ENCODE data around the gene TACC2. TPM values are rescaled to one million over a fixed set of nuclear protein-coding genes. Genes with fewer than 3 reads are reported as not detected.

Gene TACC2
- total RNA-seq, 4 donors from 2014 or later: 11.5 to 73.0 (median 14.5) TPM

DNA sequence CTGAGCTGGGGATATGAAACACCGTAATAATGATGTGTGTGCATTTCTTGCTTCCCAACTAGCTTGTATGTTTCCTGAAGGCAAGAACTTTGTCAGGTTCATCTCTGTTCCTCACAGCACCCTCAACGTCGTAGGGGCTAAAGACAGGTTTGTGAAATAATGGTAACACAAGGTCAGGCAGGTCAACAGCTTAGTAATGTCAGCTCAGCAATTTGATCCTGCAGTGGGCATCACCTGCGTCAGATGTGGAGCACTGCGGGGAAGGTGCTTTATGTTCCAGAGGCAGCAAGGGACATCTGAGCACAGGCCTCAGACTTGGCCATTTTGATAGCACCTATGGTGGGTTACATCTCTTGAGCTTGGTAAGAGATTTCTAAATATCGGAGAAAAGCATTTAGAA is 230.4 kb downstream of the TACC2 start:
- no peaks in the 10 kb centered on the region for H3K36me3 ChIP-seq
- H3K27me3 ChIP-seq: no peaks in the 10 kb centered on the region
- H3K27ac ChIP-seq: no peak overlapping the region
- H3K4me3 ChIP-seq: no peak overlapping the region
- TF ChIP-seq, protein P1, sequence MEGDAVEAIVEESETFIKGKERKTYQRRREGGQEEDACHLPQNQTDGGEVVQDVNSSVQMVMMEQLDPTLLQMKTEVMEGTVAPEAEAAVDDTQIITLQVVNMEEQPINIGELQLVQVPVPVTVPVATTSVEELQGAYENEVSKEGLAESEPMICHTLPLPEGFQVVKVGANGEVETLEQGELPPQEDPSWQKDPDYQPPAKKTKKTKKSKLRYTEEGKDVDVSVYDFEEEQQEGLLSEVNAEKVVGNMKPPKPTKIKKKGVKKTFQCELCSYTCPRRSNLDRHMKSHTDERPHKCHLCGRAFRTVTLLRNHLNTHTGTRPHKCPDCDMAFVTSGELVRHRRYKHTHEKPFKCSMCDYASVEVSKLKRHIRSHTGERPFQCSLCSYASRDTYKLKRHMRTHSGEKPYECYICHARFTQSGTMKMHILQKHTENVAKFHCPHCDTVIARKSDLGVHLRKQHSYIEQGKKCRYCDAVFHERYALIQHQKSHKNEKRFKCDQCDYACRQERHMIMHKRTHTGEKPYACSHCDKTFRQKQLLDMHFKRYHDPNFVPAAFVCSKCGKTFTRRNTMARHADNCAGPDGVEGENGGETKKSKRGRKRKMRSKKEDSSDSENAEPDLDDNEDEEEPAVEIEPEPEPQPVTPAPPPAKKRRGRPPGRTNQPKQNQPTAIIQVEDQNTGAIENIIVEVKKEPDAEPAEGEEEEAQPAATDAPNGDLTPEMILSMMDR (IDR thresholded peaks at IDR 0.05): no peak
- no peak for TF ChIP-seq POLR2A (IDR thresholded peaks at IDR 0.05)
- no peaks in the 10 kb centered on the region for H3K4me1 ChIP-seq
- H3K9me3 ChIP-seq: no peaks in the 10 kb centered on the region
- intact Hi-C loops (cut with DNase I; ENCODE audit: low total_unique reads): no loop called here
- no peak for DNase-seq

DNA sequence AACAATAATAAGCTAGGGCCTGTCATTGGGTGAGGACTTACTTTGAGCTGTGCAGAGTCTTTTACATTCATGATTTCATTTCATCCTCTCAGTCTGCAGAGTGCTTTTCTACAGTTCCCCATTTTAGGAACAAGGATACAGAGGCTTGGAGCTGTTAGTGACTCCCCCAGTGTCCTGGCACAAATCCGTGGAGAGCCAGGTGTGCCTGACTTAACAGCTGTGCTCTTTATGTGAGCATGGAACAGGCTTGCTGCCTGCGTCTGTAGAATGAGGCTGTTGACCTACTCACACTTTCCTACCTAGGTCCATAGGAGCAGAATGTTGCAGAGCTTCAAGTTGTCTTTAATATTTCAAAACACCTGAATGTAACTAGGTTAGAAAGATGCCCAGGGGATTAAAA is 231.8 kb downstream of the TACC2 start:
- no peak for DNase-seq
- Histone ChIP-seq H3K27ac (no peak overlapping the region), H3K4me1 (no peaks in the 10 kb centered on the region), H3K4me3 (no peak overlapping the region), H3K9me3 (no peaks in the 10 kb centered on the region), H3K36me3 (no peaks in the 10 kb centered on the region), H3K27me3 (no peaks in the 10 kb centered on the region)
- intact Hi-C loops (cut with DNase I; ENCODE audit: low total_unique reads): no loop called here
- TF ChIP-seq POLR2A (IDR thresholded peaks at IDR 0.05): no peak
- TF ChIP-seq, protein P1 (IDR thresholded peaks at IDR 0.05): no peak

DNA sequence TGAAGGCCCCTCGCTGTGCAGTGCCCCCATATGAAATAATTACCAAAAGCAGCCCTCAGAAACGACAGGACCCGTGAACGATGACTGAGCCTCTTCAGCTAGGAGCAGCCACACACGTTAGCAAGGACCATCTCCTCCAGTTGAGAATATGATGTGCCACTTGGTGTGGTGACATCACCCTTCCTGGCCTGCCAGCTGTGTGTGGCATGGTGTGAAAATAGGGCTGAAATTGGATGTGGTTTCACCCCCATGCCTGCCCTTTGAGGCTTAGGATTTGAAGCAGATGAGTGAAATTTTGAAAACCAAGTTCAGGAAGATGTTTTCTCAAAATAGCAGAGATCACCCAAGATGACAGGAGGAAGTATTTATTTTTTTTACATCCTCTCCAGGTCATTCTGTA is 233.0 kb downstream of the TACC2 start:
- Histone ChIP-seq H3K4me1 (no peaks in the 10 kb centered on the region), H3K27ac (no peak overlapping the region), H3K9me3 (no peaks in the 10 kb centered on the region), H3K4me3 (no peak overlapping the region), H3K27me3 (no peaks in the 10 kb centered on the region), H3K36me3 (no peaks in the 10 kb centered on the region)
- no peak for DNase-seq
- TF ChIP-seq POLR2A (IDR thresholded peaks at IDR 0.05): no peak
- TF ChIP-seq, protein P1 (IDR thresholded peaks at IDR 0.05): no peak
- intact Hi-C loops (cut with DNase I; ENCODE audit: low total_unique reads): no loop called here

DNA sequence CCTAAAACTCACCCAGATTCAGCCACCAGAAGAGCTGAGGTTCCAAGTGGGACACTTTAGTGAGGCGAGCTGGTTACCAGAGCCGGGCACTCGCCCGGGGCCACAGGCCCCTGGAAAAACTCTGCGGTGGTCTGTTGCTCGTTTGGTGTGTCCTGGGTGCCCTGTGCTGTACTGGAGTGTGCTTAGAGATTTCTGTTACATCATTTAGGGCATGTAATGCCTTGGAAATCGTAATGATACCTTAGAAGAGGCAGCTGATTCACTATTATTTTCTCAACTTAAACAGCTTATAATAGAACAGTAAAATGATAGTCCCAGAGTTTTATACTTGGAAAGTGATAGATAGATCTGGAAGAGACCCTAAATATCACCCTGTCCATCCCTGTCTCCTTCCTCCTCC is 233.7 kb downstream of the TACC2 start:
- TF ChIP-seq, protein P1 (IDR thresholded peaks at IDR 0.05): no peak
- no peak for TF ChIP-seq POLR2A (IDR thresholded peaks at IDR 0.05)
- no peaks in the 10 kb centered on the region for H3K9me3 ChIP-seq
- intact Hi-C loops (cut with DNase I; ENCODE audit: low total_unique reads): no loop called here
- H3K27me3 ChIP-seq: no peaks in the 10 kb centered on the region
- H3K4me3 ChIP-seq: no peak overlapping the region
- no peaks in the 10 kb centered on the region for H3K36me3 ChIP-seq
- H3K27ac ChIP-seq: no peak overlapping the region
- no peaks in the 10 kb centered on the region for H3K4me1 ChIP-seq
- no peak for DNase-seq

DNA sequence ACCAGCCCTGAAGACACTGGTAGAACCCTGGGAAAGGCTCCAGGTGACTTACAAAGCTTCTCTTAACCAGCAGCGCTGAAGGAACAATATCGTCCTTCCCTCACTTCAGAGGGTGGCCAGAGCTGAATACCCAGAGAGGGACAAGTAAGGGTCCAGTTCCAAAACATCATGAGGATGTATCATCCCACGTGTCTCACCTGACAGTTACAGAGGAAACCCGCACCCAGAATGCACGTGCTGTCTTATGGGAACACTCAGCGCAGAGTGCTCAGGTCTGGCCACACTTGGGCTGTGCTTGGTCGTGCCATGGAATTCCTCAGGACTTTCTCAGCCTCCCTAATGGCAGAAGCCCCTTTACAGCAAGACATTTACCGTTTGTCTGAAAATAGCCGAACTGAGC is 235.2 kb downstream of the TACC2 start:
- H3K36me3 ChIP-seq: no peaks in the 10 kb centered on the region

More for the DNA sequence above, 235.2 kb downstream of the TACC2 start:
- Histone ChIP-seq H3K4me1 (no peaks in the 10 kb centered on the region), H3K4me3 (no peak overlapping the region), H3K9me3 (no peaks in the 10 kb centered on the region), H3K27ac (no peak overlapping the region), H3K27me3 (no peaks in the 10 kb centered on the region)
- DNase-seq: no peak
- TF ChIP-seq POLR2A (IDR thresholded peaks at IDR 0.05): no peak
- TF ChIP-seq, protein P1 (IDR thresholded peaks at IDR 0.05): no peak
- intact Hi-C loops (cut with DNase I; ENCODE audit: low total_unique reads): no loop called here
